Right kidney (tissue), 1 donor: Measurements from ENCODE around the gene DLG2.
"Not testable (repeated sequence)": the region's sequence is repeated elsewhere in the genome, so short reads cannot be mapped to it uniquely, and the experiment has no call there.

Source experiments
- DNase-seq: peaks from one replicate; pipeline ENCODE4 v3.0.0-alpha.2; 2016

Gene DLG2

GRCh38 chr11:84830372-84830771 lies 796.8 kb downstream of the DLG2 start:
- DNase-seq = no peak

- DNase-seq = no peak
Measured at GRCh38 chr11:84829162-84829561, 798.0 kb downstream of the DLG2 start.

DNA sequence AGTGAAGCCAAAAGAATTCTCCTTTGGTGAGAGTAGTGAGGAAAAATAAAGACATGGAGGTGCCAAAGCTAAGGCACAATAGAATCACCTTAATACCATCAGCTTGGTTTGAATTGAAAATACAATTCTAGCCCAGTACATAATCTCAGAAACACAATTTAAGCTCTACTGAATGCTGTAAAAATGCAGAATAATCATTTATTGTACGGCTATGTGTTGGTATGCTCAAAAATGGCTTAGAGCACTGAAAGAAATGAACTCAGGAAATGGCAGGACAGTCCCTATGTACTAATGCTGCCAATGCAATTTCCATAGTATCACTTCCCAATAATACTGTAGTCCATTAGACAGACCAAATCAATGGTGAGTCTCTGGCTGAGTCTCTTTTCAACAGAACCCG lies 798.5 kb downstream of the DLG2 start:
- DNase-seq = no peak

DNA sequence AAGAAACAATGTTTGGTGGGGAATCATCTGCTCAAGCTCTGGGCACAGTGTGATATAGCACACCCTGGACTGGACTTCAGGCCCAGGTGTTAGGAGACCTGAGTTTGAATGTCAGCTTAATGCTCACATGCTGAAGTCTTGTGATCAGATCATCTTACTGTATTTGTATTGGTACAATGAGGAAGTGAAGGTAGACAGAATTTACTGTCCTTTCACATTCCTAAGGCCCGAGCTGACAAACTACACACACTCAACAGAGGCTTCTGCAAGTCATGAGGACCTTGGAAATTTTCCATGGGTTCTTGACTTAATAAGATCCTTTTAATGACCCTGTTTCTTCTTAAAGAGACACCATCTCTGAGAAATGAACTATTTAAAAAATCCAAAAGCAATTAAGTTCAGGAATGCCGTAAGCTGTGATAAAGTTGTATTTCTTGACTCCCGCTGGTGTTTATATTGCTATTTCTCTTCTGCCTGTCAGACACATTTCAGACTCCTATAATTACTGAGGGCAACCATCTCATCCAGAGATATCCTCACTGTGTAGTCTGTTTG lies 802.0 kb downstream of the DLG2 start:
- DNase-seq = no peak

DNA sequence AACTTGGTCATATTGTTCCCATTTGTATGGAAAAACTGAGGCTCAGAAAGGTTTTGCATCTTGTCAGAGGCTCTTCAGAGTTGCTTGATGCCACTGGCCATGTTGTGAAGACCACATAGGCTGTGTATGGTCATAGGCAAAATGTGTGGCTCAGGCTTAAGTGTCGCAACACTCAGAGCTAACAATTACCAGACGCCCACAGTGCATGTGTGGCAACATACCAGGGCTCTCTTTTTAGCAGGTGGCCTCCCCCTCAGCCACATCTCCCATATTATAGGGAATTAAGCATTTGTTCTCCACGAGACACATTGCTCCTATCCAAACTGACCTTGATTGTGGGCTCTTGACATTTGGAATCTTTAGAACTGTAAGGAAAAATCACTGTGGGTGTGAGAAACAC lies 802.5 kb downstream of the DLG2 start:
- no peak for DNase-seq

- no peak for DNase-seq
Measured at GRCh38 chr11:84819537-84819936, 807.6 kb downstream of the DLG2 start.

DNA sequence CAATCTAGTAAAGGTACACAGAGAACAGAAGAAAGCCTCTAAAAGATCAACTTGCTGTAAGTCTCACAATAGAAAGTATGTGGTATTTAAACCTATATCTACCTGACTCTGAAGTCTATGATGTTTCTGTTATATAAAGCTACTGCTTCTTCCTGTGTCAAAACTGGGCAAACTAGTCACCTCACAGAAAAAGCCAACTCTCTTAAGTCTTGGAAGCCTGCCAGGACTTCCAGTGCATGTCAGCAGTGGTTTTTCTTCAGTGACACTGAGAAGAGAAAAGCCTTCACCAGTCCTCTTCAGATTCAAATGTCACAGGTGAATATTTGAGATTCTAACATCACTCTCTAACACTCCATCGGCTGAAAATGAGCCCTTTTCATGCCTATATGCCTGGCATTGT lies 808.0 kb downstream of the DLG2 start:
- no peak for DNase-seq

- DNase-seq = no peak
Measured at GRCh38 chr11:84817998-84818397, 809.1 kb downstream of the DLG2 start.

DNA sequence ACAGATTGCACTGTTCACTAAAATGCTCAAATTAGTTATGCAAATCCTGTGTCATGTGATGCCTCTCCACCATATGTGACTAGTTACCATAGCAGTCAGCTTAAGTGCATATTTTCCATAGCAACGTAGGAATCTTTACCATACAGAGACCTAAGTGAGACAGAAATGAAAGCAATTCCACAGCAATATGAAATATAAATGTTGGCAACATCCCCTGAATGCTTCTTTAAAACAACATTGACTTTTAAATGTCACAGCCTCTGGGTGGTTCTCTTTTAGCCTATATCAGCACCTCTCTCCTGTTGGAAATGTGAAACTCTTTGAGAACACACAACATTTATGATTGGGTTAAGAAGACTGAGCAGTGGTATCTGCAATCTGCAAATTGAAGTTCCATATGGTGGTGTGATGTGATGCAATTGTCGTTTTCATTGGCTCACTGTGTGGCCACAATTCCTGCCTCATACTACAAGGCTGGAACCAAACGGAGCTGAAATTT lies 814.6 kb downstream of the DLG2 start:
- DNase-seq = no peak

GRCh38 chr11:84806354-84806753 lies 820.8 kb downstream of the DLG2 start:
- no peak for DNase-seq

- DNase-seq = no peak
Measured at GRCh38 chr11:84804041-84804440, 823.1 kb downstream of the DLG2 start.

DNA sequence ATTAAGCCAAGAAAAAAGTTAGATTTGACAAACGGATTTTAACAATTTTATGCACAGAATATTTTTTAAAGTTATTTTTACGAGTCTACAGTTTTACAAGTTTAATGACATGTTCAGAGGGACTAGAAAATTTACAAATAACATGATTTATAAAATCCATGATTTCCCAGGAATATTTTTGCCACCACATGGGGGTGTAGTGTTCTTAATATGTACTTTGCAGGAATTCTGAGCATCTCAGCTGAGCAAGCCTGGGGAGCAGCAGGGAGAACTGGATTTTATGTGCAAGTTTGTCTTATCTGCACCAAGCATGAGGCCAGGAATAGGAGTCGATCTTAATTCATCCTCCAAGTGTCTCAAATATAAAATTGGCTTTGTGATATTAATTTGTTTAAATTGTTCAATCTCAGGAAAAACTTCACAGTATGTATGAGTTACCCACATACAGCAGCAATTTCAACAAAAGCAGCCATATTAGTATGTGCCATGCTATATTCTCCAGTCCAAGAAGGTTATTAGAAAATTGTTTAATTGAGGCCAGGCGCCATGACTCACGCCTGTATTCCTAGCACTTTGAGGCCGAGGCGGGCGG lies 826.3 kb downstream of the DLG2 start:
- DNase-seq = no peak

GRCh38 chr11:84799112-84799511 lies 828.0 kb downstream of the DLG2 start:
- DNase-seq = no peak

- DNase-seq = no peak
Measured at GRCh38 chr11:84795698-84796097, 831.4 kb downstream of the DLG2 start.

DNA sequence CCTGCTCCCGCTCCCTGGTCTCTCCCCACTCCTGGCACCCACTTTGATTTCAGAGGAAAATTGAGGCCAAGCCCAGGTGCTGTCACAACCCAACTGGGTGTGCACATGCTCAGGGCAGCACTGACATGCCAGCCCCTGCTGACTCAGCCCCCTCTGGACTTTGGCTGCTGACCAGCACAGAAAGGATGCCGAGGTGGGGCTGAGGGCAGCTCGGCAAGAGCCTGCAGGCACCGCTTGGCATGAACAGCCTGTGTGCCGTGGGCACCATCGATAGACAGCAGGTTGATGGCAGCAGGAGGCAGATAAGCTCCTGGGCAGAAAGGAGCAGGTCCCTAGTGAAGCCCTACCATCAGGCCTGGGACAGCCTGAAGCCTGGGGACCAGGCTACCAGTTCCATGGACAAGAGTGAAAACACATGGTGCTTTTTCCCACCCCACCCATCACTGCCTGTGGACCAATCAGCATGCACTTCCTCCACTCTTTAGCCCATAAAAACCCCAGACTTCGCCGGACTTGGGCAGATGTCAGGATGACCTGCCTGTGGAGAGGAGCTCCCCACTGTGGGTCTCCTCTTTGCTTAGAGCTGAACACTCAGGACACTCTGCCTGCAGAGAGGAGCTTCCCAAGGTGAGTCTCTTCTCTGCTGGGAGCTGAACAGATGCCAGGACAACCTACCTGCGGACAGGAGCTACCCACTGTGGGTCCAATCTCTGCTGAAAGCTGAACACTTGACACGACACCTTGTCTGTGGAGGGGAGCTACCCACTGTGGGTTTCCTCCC lies 832.3 kb downstream of the DLG2 start:
- no peak for DNase-seq

DNA sequence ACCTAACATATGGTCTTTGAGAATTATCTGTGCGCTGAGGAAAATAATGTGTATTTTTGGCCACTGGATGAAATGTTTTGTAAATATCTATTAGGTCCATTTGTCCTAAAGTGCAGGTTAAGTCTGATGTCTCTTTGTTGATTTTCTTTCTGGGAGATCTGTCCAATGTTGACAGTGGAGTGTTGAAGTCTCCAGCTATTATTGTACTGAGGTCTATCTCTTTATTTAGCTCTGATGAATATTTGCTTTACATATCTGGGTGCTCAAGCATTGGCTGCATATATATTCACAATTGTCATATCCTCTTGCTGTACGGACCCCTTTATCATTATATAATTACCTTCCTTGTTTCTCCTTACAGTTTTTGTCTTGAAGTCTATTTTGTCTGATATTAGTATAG lies 833.8 kb downstream of the DLG2 start:
- no peak for DNase-seq

DNA sequence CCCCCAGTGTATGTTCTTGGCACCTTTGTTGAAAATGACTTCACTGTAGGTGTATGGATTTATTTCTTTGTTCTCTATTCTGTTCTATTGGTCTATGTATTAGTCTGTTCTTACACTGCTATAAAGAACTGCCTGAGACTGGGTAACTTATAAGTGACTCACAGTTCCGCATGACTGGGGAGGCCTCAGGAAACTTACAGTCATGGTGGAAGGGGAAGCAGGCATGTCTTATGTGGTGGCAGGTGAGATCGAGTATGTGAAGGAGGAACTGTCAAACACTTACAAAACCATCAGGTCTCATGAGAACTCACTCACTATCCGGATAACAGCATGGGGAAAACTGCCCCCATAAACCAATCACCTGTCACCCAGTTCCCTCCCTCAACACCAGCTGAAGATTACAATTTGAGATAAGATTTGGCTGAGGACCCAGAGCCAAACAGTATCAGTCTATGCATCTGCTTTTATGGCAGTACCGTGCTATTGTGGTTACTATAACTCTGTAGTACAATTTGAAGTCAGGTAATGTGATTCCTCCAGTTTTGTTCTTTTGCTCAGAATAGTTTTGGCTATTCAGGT lies 836.2 kb downstream of the DLG2 start:
- no peak for DNase-seq

GRCh38 chr11:84788220-84788619 lies 838.9 kb downstream of the DLG2 start:
- no peak for DNase-seq

GRCh38 chr11:84784158-84784557 lies 843.0 kb downstream of the DLG2 start:
- not testable (repeated sequence) for DNase-seq

DNA sequence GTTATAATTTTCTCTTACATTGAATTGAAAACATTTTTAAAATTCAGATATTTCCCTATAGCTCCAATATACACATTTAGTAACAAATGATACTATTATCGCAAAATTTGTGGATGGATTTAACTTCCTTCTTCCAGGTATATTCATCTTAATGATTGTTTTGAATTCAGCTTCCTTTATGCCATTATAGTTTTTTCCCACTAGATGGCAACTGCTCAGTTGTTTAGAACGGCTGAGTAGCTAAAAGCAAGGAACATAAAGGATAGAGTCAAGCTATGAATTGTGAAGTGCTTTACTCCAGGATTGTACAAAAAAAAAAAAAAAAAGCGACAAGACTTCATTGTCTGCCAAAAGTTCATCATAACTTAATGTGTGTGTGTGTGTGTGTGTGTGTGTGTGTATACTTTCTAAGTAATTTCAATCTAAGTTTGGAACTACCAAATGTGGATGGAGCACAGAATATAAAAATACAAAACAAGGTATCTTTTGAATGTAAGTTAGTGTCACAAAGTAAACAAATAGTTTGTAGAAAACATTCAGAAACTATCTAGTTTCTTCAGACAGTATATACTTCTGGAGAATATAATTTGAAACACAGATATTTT lies 846.4 kb downstream of the DLG2 start:
- no peak for DNase-seq

- DNase-seq = no peak
Measured at GRCh38 chr11:84775503-84775902, 851.6 kb downstream of the DLG2 start.

GRCh38 chr11:84763931-84764330 lies 863.2 kb downstream of the DLG2 start:
- DNase-seq = no peak

GRCh38 chr11:84757711-84758110 lies 869.4 kb downstream of the DLG2 start:
- no peak for DNase-seq
